Endothelial cell (in vitro differentiated cells): ENCODE measurements around the gene DERL3. TPM values are rescaled to one million over a fixed set of nuclear protein-coding genes. Genes with fewer than 3 reads are reported as not detected.
A peak's percentile ranks its signal among the peaks of the same experiment; 100 is the strongest.

Experiments
- DNase-seq: peaks from one replicate; pipeline ENCODE4 v3.0.0; 2021; ENCODE audit warnings: low spot score
- H3K27ac Mint-ChIP-seq: one replicate; pipeline ENCODE4 v1.8.0; 2021; ENCODE audit warnings: mixed read lengths, inconsistent platforms; ENCODE audit not compliant: unreplicated experiment
- H3K27me3 Mint-ChIP-seq: one replicate; pipeline ENCODE4 v1.8.0; 2021; ENCODE audit warnings: mild to moderate bottlenecking, moderate library complexity, mixed read lengths, inconsistent platforms; ENCODE audit not compliant: unreplicated experiment
- H3K36me3 Mint-ChIP-seq: one replicate; pipeline ENCODE4 v1.8.0; 2021; ENCODE audit warnings: mild to moderate bottlenecking, low read depth, mixed read lengths, inconsistent platforms; ENCODE audit not compliant: unreplicated experiment
- H3K4me1 Mint-ChIP-seq: one replicate; pipeline ENCODE4 v1.8.0; 2021; ENCODE audit warnings: mild to moderate bottlenecking, mixed read lengths, inconsistent platforms; ENCODE audit not compliant: unreplicated experiment
- H3K4me3 Mint-ChIP-seq: one replicate; pipeline ENCODE4 v1.8.0; 2021; ENCODE audit warnings: mild to moderate bottlenecking, mixed read lengths, inconsistent platforms; ENCODE audit not compliant: unreplicated experiment
- H3K9me3 Mint-ChIP-seq: one replicate; pipeline ENCODE4 v1.8.0; 2021; ENCODE audit warnings: mixed read lengths, inconsistent platforms; ENCODE audit not compliant: unreplicated experiment
- total RNA-seq: library from RNA; stranded (reverse); fragmentation: NEBNext Ultra II Directional; extraction: Animal tissue kit (Norgen Biotek cat#: 25700); gene quantifications from one replicate; pipeline ENCODE4 v1.2.1, GENCODE V29; 2021; ENCODE audit not compliant: unreplicated experiment
- TF ChIP-seq, protein P1 (sequence below): fragments of 200-600 bp; sonication (generic); IDR thresholded peaks from one replicate; pipeline ENCODE4 v1.5.0; 2021; ENCODE audit warnings: antibody characterized with exemption; ENCODE audit not compliant: unreplicated experiment

The DERL3 gene
- total RNA-seq, 1 donor from 2014 or later = 1.3 TPM

DNA sequence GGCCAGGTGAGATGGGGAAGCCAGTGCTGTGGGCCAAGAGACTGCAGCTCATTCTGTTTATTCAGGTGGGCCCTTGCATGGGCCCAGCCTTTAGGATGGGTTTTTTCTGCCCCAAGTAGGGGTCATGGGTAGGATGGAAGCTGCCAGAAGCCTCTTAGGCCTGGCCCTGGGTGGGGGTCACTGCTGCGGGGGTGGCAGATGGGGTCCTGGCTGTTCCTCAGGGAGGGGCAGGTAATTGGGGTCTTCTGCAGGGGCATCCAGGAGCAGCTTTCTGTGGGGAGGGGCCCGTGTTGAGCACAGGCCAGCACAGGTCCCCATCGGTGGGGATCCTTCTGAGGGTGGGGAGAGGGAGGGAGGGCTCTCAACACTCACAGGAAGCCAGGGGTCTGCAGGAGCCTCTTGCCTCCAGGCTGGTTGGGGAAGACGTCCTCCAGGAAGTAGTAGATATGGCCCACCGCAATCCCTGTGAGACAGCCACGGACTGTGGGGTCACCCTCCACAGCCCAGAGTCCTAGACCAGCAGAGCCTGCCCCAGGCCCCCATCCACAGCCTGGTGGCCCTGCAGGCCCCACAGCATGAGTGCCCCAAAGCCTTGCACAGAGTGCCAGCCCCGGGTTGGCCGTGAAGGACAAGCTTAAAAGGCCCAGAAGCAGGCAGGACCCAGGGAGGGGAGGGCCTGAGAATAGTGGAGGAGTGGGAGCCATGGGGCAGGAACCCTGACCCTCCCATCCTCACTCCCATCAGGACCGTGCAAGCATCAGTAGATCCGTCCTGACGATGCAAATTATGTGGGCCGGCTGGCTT, 1.9 kb downstream of the DERL3 start:
- no peak overlapping the region for H3K4me3 Mint-ChIP-seq
- peak overlapping the region; percentile 19 for H3K27ac Mint-ChIP-seq
- peaks cover 10% of the 10 kb centered on the region for H3K4me1 Mint-ChIP-seq
- TF ChIP-seq, protein P1, sequence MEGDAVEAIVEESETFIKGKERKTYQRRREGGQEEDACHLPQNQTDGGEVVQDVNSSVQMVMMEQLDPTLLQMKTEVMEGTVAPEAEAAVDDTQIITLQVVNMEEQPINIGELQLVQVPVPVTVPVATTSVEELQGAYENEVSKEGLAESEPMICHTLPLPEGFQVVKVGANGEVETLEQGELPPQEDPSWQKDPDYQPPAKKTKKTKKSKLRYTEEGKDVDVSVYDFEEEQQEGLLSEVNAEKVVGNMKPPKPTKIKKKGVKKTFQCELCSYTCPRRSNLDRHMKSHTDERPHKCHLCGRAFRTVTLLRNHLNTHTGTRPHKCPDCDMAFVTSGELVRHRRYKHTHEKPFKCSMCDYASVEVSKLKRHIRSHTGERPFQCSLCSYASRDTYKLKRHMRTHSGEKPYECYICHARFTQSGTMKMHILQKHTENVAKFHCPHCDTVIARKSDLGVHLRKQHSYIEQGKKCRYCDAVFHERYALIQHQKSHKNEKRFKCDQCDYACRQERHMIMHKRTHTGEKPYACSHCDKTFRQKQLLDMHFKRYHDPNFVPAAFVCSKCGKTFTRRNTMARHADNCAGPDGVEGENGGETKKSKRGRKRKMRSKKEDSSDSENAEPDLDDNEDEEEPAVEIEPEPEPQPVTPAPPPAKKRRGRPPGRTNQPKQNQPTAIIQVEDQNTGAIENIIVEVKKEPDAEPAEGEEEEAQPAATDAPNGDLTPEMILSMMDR = no peak
- H3K27me3 Mint-ChIP-seq = peaks cover 21% of the 10 kb centered on the region
- H3K9me3 Mint-ChIP-seq = no peaks in the 10 kb centered on the region
- H3K36me3 Mint-ChIP-seq = peaks cover 3% of the 10 kb centered on the region
- DNase-seq = no peak

DNA sequence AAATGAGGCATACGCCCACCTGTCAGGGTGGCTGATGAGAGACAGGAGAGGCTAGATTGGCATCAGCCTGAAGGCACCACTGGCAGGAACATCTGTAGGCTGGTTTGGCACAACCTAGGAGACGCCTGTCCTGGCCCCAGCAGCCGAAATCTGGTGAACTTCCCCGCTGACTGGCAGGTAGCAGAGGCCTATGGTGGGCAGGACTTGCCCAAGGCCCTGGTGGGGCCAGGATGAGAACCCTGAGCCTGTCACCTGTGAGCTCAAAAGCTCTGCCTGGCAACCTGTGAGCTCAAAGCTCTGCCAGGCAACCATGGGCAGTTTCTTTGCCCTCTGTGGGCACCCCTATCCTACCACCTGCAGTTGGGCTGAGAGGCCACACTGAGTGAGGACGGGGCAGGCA, 2.5 kb downstream of the DERL3 start:
- Mint-ChIP-seq H3K4me1 (peaks cover 10% of the 10 kb centered on the region), H3K27ac (peak overlapping the region; percentile 19), H3K27me3 (peaks cover 21% of the 10 kb centered on the region), H3K4me3 (no peak overlapping the region), H3K9me3 (no peaks in the 10 kb centered on the region), H3K36me3 (peaks cover 3% of the 10 kb centered on the region)
- TF ChIP-seq, protein P1 = no peak
- no peak for DNase-seq

DNA sequence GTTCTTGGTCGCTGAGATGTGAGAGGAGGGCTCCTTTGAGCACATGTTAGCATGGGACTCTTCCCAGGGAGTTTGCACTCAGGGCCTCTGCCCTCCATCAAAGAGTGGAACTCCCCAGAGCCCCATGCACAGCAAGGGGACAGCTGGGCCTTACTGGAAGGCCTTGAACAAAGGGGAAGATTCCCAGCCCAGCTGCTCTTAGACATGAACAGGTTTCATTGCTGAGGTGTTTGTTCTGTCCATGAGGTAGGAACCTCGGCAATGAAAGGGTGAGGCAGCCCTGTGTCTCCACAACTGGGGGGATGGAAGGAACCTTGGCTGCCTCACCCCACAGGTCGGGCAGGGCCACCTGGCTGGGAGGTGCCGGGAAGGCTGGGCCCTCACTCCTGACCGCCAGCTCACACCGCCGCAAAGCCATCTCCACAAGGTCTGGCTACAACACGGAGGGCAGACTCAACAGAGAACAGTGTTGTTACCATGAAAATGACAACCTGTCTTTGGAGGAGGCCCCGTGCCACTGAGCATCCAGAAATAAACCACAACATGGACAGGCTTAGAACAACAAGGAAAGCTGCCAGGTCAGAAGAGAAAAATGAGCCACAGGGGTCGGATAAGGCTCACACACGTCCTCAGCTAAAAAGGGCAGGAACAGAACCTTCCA, 3.2 kb downstream of the DERL3 start:
- DNase-seq = no peak
- peaks cover 10% of the 10 kb centered on the region for H3K4me1 Mint-ChIP-seq
- H3K36me3 Mint-ChIP-seq = peaks cover 6% of the 10 kb centered on the region
- TF ChIP-seq, protein P1 = no peak
- H3K9me3 Mint-ChIP-seq = no peaks in the 10 kb centered on the region
- peaks cover 14% of the 10 kb centered on the region for H3K27me3 Mint-ChIP-seq
- no peak overlapping the region for H3K27ac Mint-ChIP-seq
- no peak overlapping the region for H3K4me3 Mint-ChIP-seq

DNA sequence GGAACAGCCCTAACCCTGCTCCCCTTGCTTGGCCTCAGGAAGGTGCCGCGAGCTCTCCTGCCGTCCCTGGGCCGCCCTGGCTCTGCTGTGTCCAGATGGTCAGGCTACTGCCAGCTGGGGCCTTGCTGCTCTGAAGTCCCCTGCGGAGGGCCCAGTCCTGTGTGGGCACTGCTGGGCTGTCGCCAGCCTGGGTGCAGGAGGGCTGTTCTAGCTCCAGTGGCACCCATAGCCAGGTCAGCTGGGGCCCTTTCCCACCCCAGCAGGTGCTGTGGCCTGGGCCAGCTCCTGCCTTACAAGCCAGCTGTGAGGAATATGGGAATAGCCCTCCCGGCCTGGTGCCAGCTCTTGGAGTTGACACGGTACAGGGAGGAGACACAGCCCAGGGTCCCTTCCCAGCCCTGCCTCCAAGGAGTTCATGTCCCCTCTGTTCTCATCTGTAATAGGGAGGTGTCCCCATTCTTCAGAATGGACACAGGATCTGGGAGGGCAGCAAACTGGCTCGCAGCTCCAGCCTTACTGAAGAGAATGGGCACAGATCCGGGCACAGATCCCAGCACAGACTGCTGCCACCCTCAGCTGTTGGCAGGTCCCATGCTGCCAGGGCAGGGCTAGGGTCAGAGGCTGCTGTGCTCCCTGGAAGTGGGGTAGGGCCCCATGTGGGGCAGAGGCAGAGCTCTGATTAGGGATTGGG, 3.9 kb downstream of the DERL3 start:
- TF ChIP-seq, protein P1 = no peak
- Mint-ChIP-seq H3K27me3 (peaks cover 13% of the 10 kb centered on the region), H3K9me3 (no peaks in the 10 kb centered on the region), H3K27ac (no peak overlapping the region), H3K4me1 (peaks cover 10% of the 10 kb centered on the region), H3K36me3 (peaks cover 10% of the 10 kb centered on the region), H3K4me3 (no peak overlapping the region)
- DNase-seq = no peak
